Activated T-helper 1 cell treated with Interleukin-2 at 50 U/mL for 16 hours (primary cell): ENCODE data around the gene DNAJC17.

Experiments
- DNase-seq: peaks from one replicate; pipeline ENCODE4 v3.0.0-alpha.2; 2020; ENCODE audit warnings: low read depth

DNAJC17 gene

DNA sequence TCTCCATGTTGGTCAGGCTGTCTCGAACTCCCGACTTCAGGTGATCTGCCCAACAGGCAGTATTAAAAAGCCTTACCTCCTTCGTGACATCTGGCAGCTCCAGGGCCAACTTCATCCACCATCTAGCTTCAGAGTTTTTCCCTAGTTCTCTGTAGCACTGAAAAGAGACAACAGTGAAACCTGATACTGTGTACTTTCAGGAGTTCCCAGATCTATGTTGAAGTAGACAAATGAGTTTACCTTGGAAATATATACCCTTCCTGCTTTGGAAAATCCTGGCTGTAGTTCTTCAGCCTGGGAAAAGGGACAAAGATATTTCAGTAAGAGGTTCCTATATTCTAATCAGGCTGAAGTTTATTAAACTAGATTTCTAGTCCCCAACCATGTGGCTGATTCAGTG, 70.2 kb downstream of the DNAJC17 start:
- no peak for DNase-seq

DNA sequence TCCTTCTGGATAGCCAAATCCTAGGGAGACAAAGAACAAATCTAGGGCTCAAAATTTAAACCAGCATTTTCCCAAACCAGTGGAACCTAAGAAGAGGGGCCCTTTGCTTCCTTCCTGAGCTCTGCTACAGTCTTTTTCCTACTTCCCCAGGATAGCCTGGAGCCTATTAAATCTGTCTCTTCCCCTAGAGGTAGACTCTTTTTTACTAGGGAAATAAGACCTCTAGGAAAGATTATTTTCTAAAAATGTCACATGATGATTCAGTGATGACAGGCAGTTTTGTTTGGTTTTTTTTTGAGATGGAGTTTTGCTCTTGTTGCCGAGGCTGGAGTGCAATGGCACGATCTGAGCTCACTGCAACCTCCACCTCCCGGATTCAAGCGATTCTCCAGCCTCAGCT, 70.7 kb downstream of the DNAJC17 start:
- DNase-seq = no peak

DNA sequence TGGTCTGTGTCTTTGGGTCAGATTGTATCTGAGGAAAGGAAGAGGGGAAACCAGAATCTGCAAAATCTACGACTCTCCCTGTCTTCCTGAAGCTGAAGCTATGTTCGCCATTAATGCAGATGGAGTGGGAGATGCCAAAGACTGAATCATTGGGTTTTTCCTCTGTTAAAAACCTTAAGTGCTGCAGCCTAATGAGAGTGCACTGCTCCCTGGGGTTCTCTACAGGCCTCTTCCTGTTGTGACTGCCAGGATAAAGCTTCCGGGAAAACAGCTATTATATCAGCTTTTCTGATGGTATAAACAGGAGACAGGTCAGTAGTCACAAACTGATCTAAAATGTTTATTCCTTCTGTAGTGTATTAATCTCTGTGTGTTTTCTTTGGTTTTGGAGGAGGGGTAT, 76.2 kb downstream of the DNAJC17 start:
- no peak for DNase-seq

DNA sequence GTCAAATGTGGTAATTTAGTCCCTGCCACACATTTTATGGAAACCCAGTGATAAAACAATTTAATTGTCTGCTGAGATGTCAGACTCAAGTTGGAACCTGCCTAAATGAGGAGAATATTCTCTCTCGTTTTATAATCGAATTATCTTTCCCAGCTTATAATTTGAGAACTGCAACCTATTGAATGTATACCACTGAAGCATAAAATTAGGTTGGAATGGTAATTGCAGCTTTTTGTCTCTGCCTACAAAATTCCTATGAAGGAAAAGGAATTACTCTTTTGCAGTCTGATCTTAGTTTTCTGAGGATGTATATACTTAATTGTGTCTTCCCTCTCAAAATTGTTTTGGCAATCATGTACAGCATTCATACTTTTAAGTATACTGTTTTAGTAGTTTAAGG, 83.4 kb downstream of the DNAJC17 start:
- DNase-seq = no peak

DNA sequence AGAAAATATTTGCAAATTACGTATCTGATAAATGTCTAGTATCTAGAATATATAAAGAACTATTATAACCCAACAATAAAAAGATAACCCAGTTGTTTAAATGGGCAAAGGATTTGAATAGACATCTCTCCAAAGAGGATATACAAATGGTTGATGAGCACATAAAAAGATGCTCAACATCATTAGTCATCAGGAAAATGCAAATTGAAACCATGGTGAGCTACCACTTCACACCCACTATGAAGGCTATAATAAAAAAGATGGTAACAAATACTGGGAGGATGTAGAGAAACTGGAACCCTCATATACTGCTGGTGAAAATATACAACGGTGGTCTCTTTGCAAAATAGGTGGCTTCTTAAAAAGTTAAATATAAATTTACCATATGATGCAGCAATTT, 84.3 kb downstream of the DNAJC17 start:
- no peak for DNase-seq

DNA sequence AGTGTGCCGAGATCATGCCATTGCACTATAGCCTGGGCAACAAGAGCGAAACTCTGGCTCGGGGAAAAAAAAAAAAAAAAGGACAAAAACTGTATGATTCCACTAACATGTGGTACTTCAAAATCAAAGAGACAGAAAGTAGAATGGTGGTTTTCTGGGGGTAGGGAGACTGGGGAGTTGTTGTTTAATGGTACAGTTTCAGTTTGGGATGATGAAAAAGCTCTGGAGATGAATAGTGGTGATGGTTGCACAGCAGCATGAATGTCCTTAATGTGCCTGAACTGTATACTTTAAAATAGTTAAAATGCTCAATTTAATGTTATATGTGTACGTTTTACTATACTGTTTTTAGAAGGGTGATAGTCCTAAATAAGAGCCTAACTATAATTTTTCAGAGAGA, 84.9 kb downstream of the DNAJC17 start:
- DNase-seq = no peak

DNA sequence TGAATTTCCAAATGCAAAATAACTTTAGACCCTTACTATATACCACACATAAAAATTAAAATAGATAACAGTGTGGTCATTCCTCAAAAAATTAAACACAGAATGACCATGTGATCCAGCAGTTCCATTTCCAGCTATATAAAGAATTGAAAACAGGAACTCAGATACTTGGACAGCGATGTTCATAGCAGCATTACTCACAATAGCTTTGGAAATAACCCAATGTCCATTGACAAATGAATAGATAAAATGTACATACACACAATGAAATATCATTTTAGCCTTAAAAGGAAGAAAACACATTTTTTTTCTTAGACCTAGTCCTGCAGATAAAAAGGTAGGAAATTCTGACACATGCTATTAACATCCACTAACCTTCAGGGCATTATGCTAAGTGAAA, 85.6 kb downstream of the DNAJC17 start:
- DNase-seq = no peak

DNA sequence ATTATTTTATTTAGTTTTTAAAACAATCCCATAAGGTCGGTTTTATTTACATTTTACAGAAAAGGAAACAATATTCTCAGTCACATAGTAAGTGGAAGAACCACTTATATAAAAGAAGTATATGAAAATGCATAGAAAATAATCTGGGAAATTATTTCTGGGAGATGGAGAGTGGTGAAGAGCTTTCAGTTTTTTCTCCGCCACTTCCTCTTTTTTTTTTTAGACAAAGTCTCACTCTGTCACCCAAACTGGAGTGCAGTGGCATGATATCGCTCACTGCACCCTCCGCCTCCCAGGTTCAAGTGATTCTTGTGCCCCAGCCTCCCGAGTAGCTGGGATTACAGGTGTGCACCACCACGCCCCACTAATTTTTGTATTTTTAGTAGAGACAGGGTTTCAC, 91.1 kb downstream of the DNAJC17 start:
- no peak for DNase-seq
